ENCODE results near the gene ANAPC4.

DNA sequence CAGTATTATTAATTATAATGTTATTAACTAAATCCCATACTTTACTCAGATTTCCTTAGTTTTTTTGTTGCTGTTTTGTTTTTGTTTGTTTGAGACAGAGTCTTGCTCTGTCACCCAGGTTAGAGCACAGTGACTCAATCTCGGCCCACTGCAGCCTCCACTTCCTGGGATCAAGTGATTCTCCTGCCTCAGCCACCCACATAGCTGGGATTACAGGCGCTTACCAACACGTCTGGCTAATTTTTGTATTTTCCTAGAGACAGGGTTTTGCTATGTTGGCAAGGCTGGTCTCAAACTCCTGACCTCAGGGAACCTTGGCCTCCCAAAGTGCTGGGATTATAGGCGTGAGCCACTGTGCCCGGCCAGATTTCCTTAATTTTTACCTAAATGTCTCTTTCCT, 72.2 kb downstream of the ANAPC4 start:
- TF ChIP-seq, protein P1, sequence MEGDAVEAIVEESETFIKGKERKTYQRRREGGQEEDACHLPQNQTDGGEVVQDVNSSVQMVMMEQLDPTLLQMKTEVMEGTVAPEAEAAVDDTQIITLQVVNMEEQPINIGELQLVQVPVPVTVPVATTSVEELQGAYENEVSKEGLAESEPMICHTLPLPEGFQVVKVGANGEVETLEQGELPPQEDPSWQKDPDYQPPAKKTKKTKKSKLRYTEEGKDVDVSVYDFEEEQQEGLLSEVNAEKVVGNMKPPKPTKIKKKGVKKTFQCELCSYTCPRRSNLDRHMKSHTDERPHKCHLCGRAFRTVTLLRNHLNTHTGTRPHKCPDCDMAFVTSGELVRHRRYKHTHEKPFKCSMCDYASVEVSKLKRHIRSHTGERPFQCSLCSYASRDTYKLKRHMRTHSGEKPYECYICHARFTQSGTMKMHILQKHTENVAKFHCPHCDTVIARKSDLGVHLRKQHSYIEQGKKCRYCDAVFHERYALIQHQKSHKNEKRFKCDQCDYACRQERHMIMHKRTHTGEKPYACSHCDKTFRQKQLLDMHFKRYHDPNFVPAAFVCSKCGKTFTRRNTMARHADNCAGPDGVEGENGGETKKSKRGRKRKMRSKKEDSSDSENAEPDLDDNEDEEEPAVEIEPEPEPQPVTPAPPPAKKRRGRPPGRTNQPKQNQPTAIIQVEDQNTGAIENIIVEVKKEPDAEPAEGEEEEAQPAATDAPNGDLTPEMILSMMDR (conservative IDR thresholded peaks at IDR 0.05; ENCODE audit: low read length): no peak
- TF ChIP-seq EZH2phosphoT487 (IDR thresholded peaks at IDR 0.05; ENCODE audit: borderline replicate concordance, low read depth, low read length): no peak
